Hematopoietic multipotent progenitor cell (in vitro differentiated cells): ENCODE data around the gene PABPC1L. TPM values are rescaled to one million over a fixed set of nuclear protein-coding genes. Genes with fewer than 3 reads are reported as not detected.
A peak's percentile ranks its signal among the peaks of the same experiment; 100 is the strongest.
"Not testable (repeated sequence)": the region's sequence is repeated elsewhere in the genome, so short reads cannot be mapped to it uniquely, and the experiment has no call there.

Source experiments
- DNase-seq, 3 donors: peaks; one replicate each; pipeline ENCODE4 v3.0.0-alpha.2; 2011 to 2015; ENCODE audit warnings: low read depth in 2 of 3, low spot score in 2 of 3
- total RNA-seq: library from RNA; depleted of rRNA; stranded (reverse); fragments of >200 nt; gene quantifications from one replicate; pipeline ENCODE4 v1.2.3, GENCODE V29; 2012

Gene PABPC1L
- total RNA-seq: 19.7 TPM

GRCh38 chr20:44909872-44910689 is at the start of gene PABPC1L:
Gene PABPC1L, plus strand, starts transcription at chr20:44910060. Its CDS starts 84 bp downstream, at chr20:44910144.
- DNase-seq: peak; percentile 22 to 57 (median 39)

GRCh38 chr20:44861531-44862006 is 48.3 kb upstream of the PABPC1L start:
- no peak for DNase-seq

- no peak for DNase-seq
These were observed 47.6 kb upstream of the PABPC1L start for GRCh38 chr20:44862286-44862685.

GRCh38 chr20:44863365-44864084 is 46.3 kb upstream of the PABPC1L start:
- DNase-seq: not testable (repeated sequence)

GRCh38 chr20:44864493-44864892 is 45.4 kb upstream of the PABPC1L start:
- not testable (repeated sequence) for DNase-seq

GRCh38 chr20:44866703-44867335 is 43.0 kb upstream of the PABPC1L start:
- DNase-seq: no peak

GRCh38 chr20:44869471-44869870 is 40.4 kb upstream of the PABPC1L start:
- no peak for DNase-seq

GRCh38 chr20:44882360-44882759 is 27.5 kb upstream of the PABPC1L start:
- not testable (repeated sequence) for DNase-seq

GRCh38 chr20:44883214-44883902 is 26.5 kb upstream of the PABPC1L start:
- DNase-seq: no peak

GRCh38 chr20:44884907-44885391 is 24.9 kb upstream of the PABPC1L start:
- peak in 1 of 3 donors; percentile 13 for DNase-seq

- DNase-seq: peak; percentile 85 to 99 (median 98)
These were observed 24.2 kb upstream of the PABPC1L start, which contains the start of gene YWHAB for GRCh38 chr20:44885392-44886265. Gene YWHAB, plus strand, starts transcription at chr20:44885705. Its CDS starts 15,829 bp downstream, at chr20:44901534.

GRCh38 chr20:44886266-44886651 is 23.6 kb upstream of the PABPC1L start:
- peak in 1 of 3 donors; percentile 24 for DNase-seq

GRCh38 chr20:44886828-44887227 is 23.0 kb upstream of the PABPC1L start:
- DNase-seq: no peak

- no peak for DNase-seq
These were observed 22.4 kb upstream of the PABPC1L start for GRCh38 chr20:44887466-44887865.

- peak in 1 of 3 donors; percentile 19 for DNase-seq
These were observed 21.4 kb upstream of the PABPC1L start for GRCh38 chr20:44888226-44889103.

- no peak for DNase-seq
These were observed 18.0 kb upstream of the PABPC1L start for GRCh38 chr20:44891826-44892225.

GRCh38 chr20:44894959-44895358 is 14.9 kb upstream of the PABPC1L start:
- DNase-seq: no peak

GRCh38 chr20:44896583-44896982 is 13.3 kb upstream of the PABPC1L start:
- DNase-seq: peak in 1 of 3 donors; percentile 37
